K562 (cell line): ENCODE results near the gene LYRM7. TPM values are rescaled to one million over a fixed set of nuclear protein-coding genes. Genes with fewer than 3 reads are reported as not detected.
A peak's percentile ranks its signal among the peaks of the same experiment; 100 is the strongest.

Experiments used
- ATF7 ChIP-seq: fragments of 450-650 bp; IDR thresholded peaks from 2 replicates; pipeline ENCODE4 v1.7.1; 2014; ENCODE audit warnings: mild to moderate bottlenecking, moderate library complexity
- CCAR2 ChIP-seq: fragments of 200-400 bp; formaldehyde crosslinking; IDR thresholded peaks from 2 replicates; pipeline ENCODE4 v1.6.1; 2017; ENCODE audit warnings: mild to moderate bottlenecking, low read depth, low read length
- DIDO1 ChIP-seq: fragments of 450-650 bp; IDR thresholded peaks from 2 replicates; pipeline ENCODE4 v1.6.1; 2016; ENCODE audit warnings: low read depth, missing biosample characterization, missing genetic modification characterization
- E2F1 ChIP-seq: sonication (generic); formaldehyde crosslinking; IDR thresholded peaks from 2 replicates; pipeline ENCODE4 v1.8.1; 2023; ENCODE audit warnings: mild to moderate bottlenecking, missing genetic modification reagents, moderate library complexity
- ELK1 ChIP-seq: sonication (generic); formaldehyde crosslinking; IDR thresholded peaks from 2 replicates; pipeline ENCODE4 v1.8.1; 2022; ENCODE audit warnings: missing genetic modification reagents
- EZH2 ChIP-seq: IDR thresholded peaks from 2 replicates; pipeline ENCODE4 v1.6.1; 2012; ENCODE audit warnings: low read depth, mild to moderate bottlenecking, inconsistent platforms, low read length, borderline replicate concordance
- FUS ChIP-seq: fragments of 200-400 bp; formaldehyde crosslinking; optimal IDR thresholded peaks from 2 replicates; pipeline ENCODE3; 2017; ENCODE audit warnings: low read depth, low read length
- GATAD2B ChIP-seq: fragments of 450-650 bp; IDR thresholded peaks from 2 replicates; pipeline ENCODE4 v1.6.1; 2017; ENCODE audit warnings: mild to moderate bottlenecking, borderline replicate concordance
- GTF2F1 ChIP-seq: IDR thresholded peaks from 2 replicates; pipeline ENCODE4 v1.6.1; 2011; ENCODE audit warnings: low read depth, low read length, improper control_type of control experiment
- MAFK ChIP-seq: IDR thresholded peaks from 2 replicates; pipeline ENCODE4 v1.6.1; 2011; ENCODE audit warnings: low read length, improper control_type of control experiment
- MEIS2 ChIP-seq: fragments of 450-650 bp; IDR thresholded peaks from 2 replicates; pipeline ENCODE4 v1.6.1; 2014; ENCODE audit warnings: mild to moderate bottlenecking; ENCODE audit not compliant: partially characterized antibody
- MYBL2 ChIP-seq, 2 experiments: fragments of 450-650 bp in 1 of 2; sonication (generic) in 1 of 2; formaldehyde crosslinking in 1 of 2; IDR thresholded peaks; 2 replicates each; pipeline versions ENCODE4 v1.6.1 to v1.8.1; 2017 to 2022; ENCODE audit warnings: borderline replicate concordance in 1 of 2, inconsistent platforms in 1 of 2, low read depth in 1 of 2, mild to moderate bottlenecking in 1 of 2, missing genetic modification reagents in 1 of 2, moderate library complexity in 1 of 2
- NFXL1 ChIP-seq: fragments of 450-650 bp; formaldehyde crosslinking; IDR thresholded peaks from 2 replicates; pipeline ENCODE4 v1.4.0; 2021; ENCODE audit warnings: mild to moderate bottlenecking
- NONO ChIP-seq, 2 experiments: fragments of 200-400 bp in 1 of 2; fragments of 450-650 bp in 1 of 2; formaldehyde crosslinking in 1 of 2; IDR thresholded peaks; 2 replicates each; pipeline ENCODE4 v1.6.1; 2017; ENCODE audit warnings: low read depth in 2 of 2, mild to moderate bottlenecking in 2 of 2, moderate library complexity in 2 of 2, low read length in 1 of 2
- STAG1 ChIP-seq: sonication (generic); formaldehyde crosslinking; IDR thresholded peaks from 2 replicates; pipeline ENCODE4 v1.5.0; 2020; ENCODE audit warnings: missing genetic modification reagents, borderline replicate concordance
- XRCC4 ChIP-seq: IDR thresholded peaks from one replicate; pipeline ENCODE4 v1.6.1; 2011; ENCODE audit not compliant: insufficient read depth, insufficient read length; ENCODE audit errors: extremely low read depth
- ZC3H11A ChIP-seq: IDR thresholded peaks from 2 replicates; pipeline ENCODE4 v1.6.1; 2012; ENCODE audit warnings: low read depth, low read length, improper control_type of control experiment
- ZNF146 ChIP-seq: IDR thresholded peaks from one replicate; pipeline ENCODE4 v1.6.1; 2018; ENCODE audit warnings: missing compliant biosample characterization; ENCODE audit not compliant: unreplicated experiment
- ZNF354B ChIP-seq: fragments of 250-450 bp; sonication (Bioruptor Pico); IDR thresholded peaks from 2 replicates; pipeline ENCODE4 v1.4.0; 2020
- ZNF431 ChIP-seq: sonication (generic); formaldehyde crosslinking; IDR thresholded peaks from 2 replicates; pipeline ENCODE4 v1.8.0; 2022; ENCODE audit warnings: mild to moderate bottlenecking, missing genetic modification reagents
- ZNF778 ChIP-seq: fragments of 450-650 bp; formaldehyde crosslinking; IDR thresholded peaks from 2 replicates; pipeline ENCODE4 v1.4.0; 2020; ENCODE audit warnings: mild to moderate bottlenecking, moderate library complexity
- polyA plus RNA-seq, 8 experiments: library from polyadenylated mRNA; depleted of rRNA in 4 of 8; stranded (reverse) in 5 of 8; unstranded in 3 of 8; fragments of >200 nt; fragmentation: Nextera tagmentation in 2 of 8; fragmentation: Illumina TruSeq in 1 of 8; extraction: Ambion mirVana in 2 of 8; extraction: Trizol in 1 of 8; gene quantifications; 2 replicates each; pipeline versions ENCODE4 v1.2.1 to v1.2.3, GENCODE V29; 2011 to 2014; ENCODE audit warnings: inconsistent platforms in 1 of 8, missing spikeins in 1 of 8
- total RNA-seq, 7 experiments: library from RNA; depleted of rRNA in 6 of 7; stranded (reverse); fragments of >200 nt in 6 of 7; fragmentation: Illumina TruSeq in 2 of 7; extraction: Trizol in 2 of 7; gene quantifications; 2 replicates each; pipeline versions ENCODE4 v1.2.1 to v1.2.3, GENCODE V29; 2011 to 2021; ENCODE audit warnings: low replicate concordance in 1 of 7
- TF ChIP-seq, protein P1 (sequence below): fragments of 450-650 bp; IDR thresholded peaks from 2 replicates; pipeline ENCODE4 v1.6.1; 2016; ENCODE audit warnings: low read depth, mild to moderate bottlenecking, moderate library complexity
- TF ChIP-seq, protein P2 (sequence below), 2 experiments: IDR thresholded peaks; 2 replicates each; pipeline ENCODE4 v1.6.1; 2012; ENCODE audit warnings: improper control_type of control experiment in 2 of 2, low read depth in 2 of 2, low read length in 2 of 2, borderline replicate concordance in 1 of 2

LYRM7 gene
- total and polyA plus RNA-seq, 9 of the 15 experiments (the other 6 are each of a cell fraction or from before 2014, with no cell fraction given): 16.2 to 70.1 (median 33.3) TPM

- TF ChIP-seq ZNF778 (CRISPR knock-in tag) (no peak), ZNF146 (CRISPR knock-in tag) (no peak), STAG1 (CRISPR knock-in tag) (no peak), EZH2 (no peak), ELK1 (CRISPR knock-in tag) (no peak), ZC3H11A (no peak), XRCC4 (no peak), GATAD2B (peak; percentile 94), MAFK (no peak), MEIS2 (no peak), ATF7 (0 out of 2 replicates have a peak, but pooled peaks have one; percentile 35), GTF2F1 (no peak), CCAR2 (no peak), ZNF431 (peak; percentile 85), NFXL1 (CRISPR knock-in tag) (no peak), ZNF354B (CRISPR knock-in tag) (no peak), NONO (IDR thresholded peaks at IDR 0.05; ENCODE audit: low read depth in 2 of 2, low read length in 1 of 2) (peak; percentile 16 to 66; a peak in 1 of 4 replicates), MYBL2 (IDR thresholded peaks at IDR 0.05; ENCODE audit: low read depth) (no peak), MYBL2 (CRISPR knock-in tag; IDR thresholded peaks at IDR 0.05; ENCODE audit: borderline replicate concordance) (no peak), DIDO1 (tag) (no peak), FUS (no peak), E2F1 (CRISPR knock-in tag) (peak; percentile 99)
- TF ChIP-seq, protein P1, sequence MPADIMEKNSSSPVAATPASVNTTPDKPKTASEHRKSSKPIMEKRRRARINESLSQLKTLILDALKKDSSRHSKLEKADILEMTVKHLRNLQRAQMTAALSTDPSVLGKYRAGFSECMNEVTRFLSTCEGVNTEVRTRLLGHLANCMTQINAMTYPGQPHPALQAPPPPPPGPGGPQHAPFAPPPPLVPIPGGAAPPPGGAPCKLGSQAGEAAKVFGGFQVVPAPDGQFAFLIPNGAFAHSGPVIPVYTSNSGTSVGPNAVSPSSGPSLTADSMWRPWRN: peak; percentile 88
- TF ChIP-seq, protein P2, sequence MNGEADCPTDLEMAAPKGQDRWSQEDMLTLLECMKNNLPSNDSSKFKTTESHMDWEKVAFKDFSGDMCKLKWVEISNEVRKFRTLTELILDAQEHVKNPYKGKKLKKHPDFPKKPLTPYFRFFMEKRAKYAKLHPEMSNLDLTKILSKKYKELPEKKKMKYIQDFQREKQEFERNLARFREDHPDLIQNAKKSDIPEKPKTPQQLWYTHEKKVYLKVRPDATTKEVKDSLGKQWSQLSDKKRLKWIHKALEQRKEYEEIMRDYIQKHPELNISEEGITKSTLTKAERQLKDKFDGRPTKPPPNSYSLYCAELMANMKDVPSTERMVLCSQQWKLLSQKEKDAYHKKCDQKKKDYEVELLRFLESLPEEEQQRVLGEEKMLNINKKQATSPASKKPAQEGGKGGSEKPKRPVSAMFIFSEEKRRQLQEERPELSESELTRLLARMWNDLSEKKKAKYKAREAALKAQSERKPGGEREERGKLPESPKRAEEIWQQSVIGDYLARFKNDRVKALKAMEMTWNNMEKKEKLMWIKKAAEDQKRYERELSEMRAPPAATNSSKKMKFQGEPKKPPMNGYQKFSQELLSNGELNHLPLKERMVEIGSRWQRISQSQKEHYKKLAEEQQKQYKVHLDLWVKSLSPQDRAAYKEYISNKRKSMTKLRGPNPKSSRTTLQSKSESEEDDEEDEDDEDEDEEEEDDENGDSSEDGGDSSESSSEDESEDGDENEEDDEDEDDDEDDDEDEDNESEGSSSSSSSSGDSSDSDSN (IDR thresholded peaks at IDR 0.05; ENCODE audit: borderline replicate concordance in 1 of 2, low read depth in 2 of 2, low read length in 2 of 2): peak in 1 of 2 experiments; percentile 89; a peak in 2 of 4 replicates
Measured at GRCh38 chr5:131164191-131165118, 6.3 kb upstream of the LYRM7 start (continued).
